IMR-90 (cell line): Measurements from ENCODE around the gene MSL3. TPM values are rescaled to one million over a fixed set of nuclear protein-coding genes. Genes with fewer than 3 reads are reported as not detected.

Experiments
- ATAC-seq: fragments of 200-7000 bp; cut with Tn5 transposase; 2 replicates; pipeline ENCODE4 v1.9.1; 2020; ENCODE audit warnings: low read depth, mild to moderate bottlenecking, moderate library complexity
- BruUV-seq: library from RNA; stranded (reverse); fragments of 400-500 nt; replicated peaks from 2 replicates; lab custom pipeline; 2021; lab: Mats Ljungman, UMichigan
- CTCF ChIA-PET: fragments of 300-600 bp; formaldehyde crosslinking; extraction: SDS; loops from one replicate; lab custom pipeline; 2021; ENCODE audit warnings: antibody characterized with exemption; lab: Yijun Ruan, JAX
- POLR2A ChIA-PET: fragments of 300-600 bp; sonication (Branson Sonifier 250); formaldehyde crosslinking; loops from one replicate; lab custom pipeline; 2022; ENCODE audit warnings: antibody characterized with exemption; ENCODE audit not compliant: unreplicated experiment; lab: Charles Lee
- DNase-seq: peaks from one replicate; pipeline ENCODE4 v3.0.0; 2013
- H2AFZ ChIP-seq: replicated peaks from 2 replicates; pipeline ENCODE3; 2013; ENCODE audit warnings: low read length, mild to moderate bottlenecking; ENCODE audit not compliant: poor library complexity
- H2AK5ac ChIP-seq: 2 replicates; pipeline ENCODE4 v1.6.1; 2013; ENCODE audit warnings: low read depth, low read length, inconsistent platforms
- H2AK9ac ChIP-seq: replicated peaks from 2 replicates; pipeline ENCODE3; 2013; ENCODE audit warnings: mild to moderate bottlenecking, low read depth, low read length, moderate library complexity; ENCODE audit not compliant: poor library complexity
- H2BK120ac ChIP-seq: 2 replicates; pipeline ENCODE4 v1.6.1; 2013; ENCODE audit warnings: low read depth, low read length, inconsistent platforms
- H2BK15ac ChIP-seq: 3 replicates; pipeline ENCODE4 v1.6.1; 2013; ENCODE audit warnings: low read depth, low read length, inconsistent platforms
- H2BK20ac ChIP-seq: 2 replicates; pipeline ENCODE4 v1.6.1; 2013; ENCODE audit warnings: low read depth, mild to moderate bottlenecking, inconsistent platforms, low read length, moderate library complexity
- H2BK5ac ChIP-seq: 2 replicates; pipeline ENCODE4 v1.6.1; 2013; ENCODE audit warnings: mild to moderate bottlenecking, low read depth, low read length, inconsistent platforms; ENCODE audit not compliant: poor library complexity, severe bottlenecking
- H3K14ac ChIP-seq: replicated peaks from 2 replicates; pipeline ENCODE4 v1.6.1; 2013; ENCODE audit warnings: low read depth, low read length, inconsistent platforms
- H3K18ac ChIP-seq: 2 replicates; pipeline ENCODE4 v1.6.1; 2013; ENCODE audit warnings: low read depth, low read length, control low read depth
- H3K23ac ChIP-seq: 2 replicates; pipeline ENCODE4 v1.6.1; 2013; ENCODE audit warnings: low read depth, low read length, inconsistent platforms
- H3K27ac ChIP-seq: 2 replicates; pipeline ENCODE4 v1.5.1; 2013; ENCODE audit warnings: mild to moderate bottlenecking, control low read depth, low read length; ENCODE audit not compliant: insufficient read depth
- H3K27me3 ChIP-seq: 2 replicates; pipeline ENCODE4 v1.6.1; 2013; ENCODE audit warnings: low read length; ENCODE audit not compliant: control insufficient read depth, insufficient read depth
- H3K36me3 ChIP-seq: 2 replicates; pipeline ENCODE4 v1.6.1; 2013; ENCODE audit warnings: low read length, mixed read lengths; ENCODE audit not compliant: control insufficient read depth, insufficient read depth
- H3K4ac ChIP-seq: 2 replicates; pipeline ENCODE4 v1.6.1; 2013; ENCODE audit warnings: low read depth, low read length, inconsistent platforms
- H3K4me1 ChIP-seq: 2 replicates; pipeline ENCODE4 v1.6.1; 2013; ENCODE audit warnings: low read length, mixed read lengths; ENCODE audit not compliant: control insufficient read depth, insufficient read depth
- H3K4me2 ChIP-seq: 2 replicates; pipeline ENCODE4 v1.6.1; 2013; ENCODE audit warnings: low read depth, mild to moderate bottlenecking, control low read depth, low read length, moderate library complexity
- H3K4me3 ChIP-seq: 2 replicates; pipeline ENCODE4 v1.5.1; 2013; ENCODE audit warnings: low read depth, mild to moderate bottlenecking, control low read depth, low read length, moderate library complexity; ENCODE audit not compliant: insufficient read depth
- H3K56ac ChIP-seq: 2 replicates; pipeline ENCODE4 v1.6.1; 2013; ENCODE audit warnings: low read length, inconsistent platforms; ENCODE audit not compliant: insufficient read depth; ENCODE audit errors: extremely low read depth
- H3K79me1 ChIP-seq, 2 experiments: 2 replicates each; pipeline ENCODE4 v1.6.1; 2013; ENCODE audit warnings: low read length in 2 of 2, inconsistent platforms in 1 of 2, low read depth in 1 of 2
- H3K9ac ChIP-seq: 2 replicates; pipeline ENCODE4 v1.6.1; 2013; ENCODE audit warnings: low read depth, low read length, control low read depth
- H3K9me1 ChIP-seq: 2 replicates; pipeline ENCODE4 v1.6.1; 2013; ENCODE audit warnings: low read length, inconsistent platforms; ENCODE audit not compliant: insufficient read depth
- H3K9me3 ChIP-seq: 2 replicates; pipeline ENCODE4 v1.6.1; 2013; ENCODE audit warnings: low read length; ENCODE audit not compliant: control insufficient read depth, insufficient read depth
- H4K20me1 ChIP-seq: 2 replicates; pipeline ENCODE4 v1.6.1; 2013; ENCODE audit warnings: low read length, inconsistent platforms; ENCODE audit not compliant: insufficient read depth
- H4K5ac ChIP-seq: 2 replicates; pipeline ENCODE4 v1.6.1; 2013; ENCODE audit warnings: mild to moderate bottlenecking, low read depth, low read length, control low read depth
- H4K8ac ChIP-seq, 2 experiments: 2 replicates each; pipeline ENCODE4 v1.6.1; 2013; ENCODE audit warnings: low read depth in 2 of 2, low read length in 2 of 2, control low read depth in 1 of 2, inconsistent platforms in 1 of 2
- H4K91ac ChIP-seq: 2 replicates; pipeline ENCODE4 v1.6.1; 2013; ENCODE audit warnings: low read depth, low read length, inconsistent platforms; ENCODE audit not compliant: insufficient read depth
- BHLHE40 ChIP-seq: fragments of 150-350 bp; IDR thresholded peaks from 2 replicates; pipeline ENCODE4 v1.6.1; 2016; ENCODE audit warnings: mild to moderate bottlenecking, low read depth, low read length
- CEBPB ChIP-seq: IDR thresholded peaks from 2 replicates; pipeline ENCODE4 v1.6.1; 2012; ENCODE audit warnings: low read depth, low read length, improper control_type of control experiment
- CHD1 ChIP-seq: IDR thresholded peaks from 2 replicates; pipeline ENCODE4 v1.6.1; 2012; ENCODE audit warnings: low read depth, low read length, improper control_type of control experiment
- ELK1 ChIP-seq: fragments of 150-350 bp; IDR thresholded peaks from 2 replicates; pipeline ENCODE4 v1.6.1; 2016; ENCODE audit warnings: low read depth, mild to moderate bottlenecking, low read length, moderate library complexity, borderline replicate concordance
- FOS ChIP-seq: fragments of 150-350 bp; IDR thresholded peaks from 2 replicates; pipeline ENCODE4 v1.6.1; 2016; ENCODE audit warnings: low read depth, low read length
- MAFK ChIP-seq: IDR thresholded peaks from 2 replicates; pipeline ENCODE4 v1.6.1; 2012; ENCODE audit warnings: low read depth, low read length, improper control_type of control experiment
- MAZ ChIP-seq: IDR thresholded peaks from 2 replicates; pipeline ENCODE4 v1.6.1; 2012; ENCODE audit warnings: low read depth, mild to moderate bottlenecking, low read length, improper control_type of control experiment, moderate library complexity, borderline replicate concordance
- MXI1 ChIP-seq: IDR thresholded peaks from 2 replicates; pipeline ENCODE4 v1.6.1; 2012; ENCODE audit warnings: low read depth, mild to moderate bottlenecking, low read length, moderate library complexity, borderline replicate concordance
- NFE2L2 ChIP-seq: fragments of 150-350 bp; IDR thresholded peaks from 2 replicates; pipeline ENCODE4 v1.6.1; 2016; ENCODE audit warnings: low read depth, mild to moderate bottlenecking, low read length
- POLR2A ChIP-seq: IDR thresholded peaks from 2 replicates; pipeline ENCODE4 v1.6.1; 2012; ENCODE audit warnings: mild to moderate bottlenecking, low read depth, low read length
- RAD21 ChIP-seq: IDR thresholded peaks from 2 replicates; pipeline ENCODE4 v1.6.1; 2012; ENCODE audit warnings: low read length, improper control_type of control experiment
- RCOR1 ChIP-seq: IDR thresholded peaks from 2 replicates; pipeline ENCODE4 v1.6.1; 2012; ENCODE audit warnings: mild to moderate bottlenecking, low read length, improper control_type of control experiment; ENCODE audit not compliant: insufficient replicate concordance
- RFX5 ChIP-seq: IDR thresholded peaks from 2 replicates; pipeline ENCODE4 v1.8.0; 2012; ENCODE audit warnings: low read depth, mild to moderate bottlenecking, low read length, moderate library complexity
- SMC3 ChIP-seq: fragments of 150-350 bp; IDR thresholded peaks from 2 replicates; pipeline ENCODE4 v1.6.1; 2016; ENCODE audit warnings: low read depth, mild to moderate bottlenecking, antibody characterized with exemption, low read length, moderate library complexity
- WGBS, 2 experiments: methylation state at CpG; one replicate each; pipeline versions ENCODE4 v1.1.5 to v1.1.7; 2013; ENCODE audit warnings: missing lambda C conversion rate in 2 of 2; ENCODE audit not compliant: insufficient read length in 1 of 2; ENCODE audit errors: extremely low coverage in 2 of 2; 5-methylcytosine and 5-hydroxymethylcytosine counted together
- dilution Hi-C: fragments of 300-500 bp; cut with HindIII; formaldehyde crosslinking; loops from one replicate; pipeline ENCODE4 v1.14.3; 2018; ENCODE audit warnings: low sequenced_read_pairs; ENCODE audit not compliant: unreplicated experiment
- in situ Hi-C: fragments of 300-500 bp; cut with MboI; formaldehyde crosslinking; loops from 3 replicates; pipeline ENCODE4 v1.14.3; 2019; ENCODE audit warnings: low sequenced_read_pairs, inconsistent platforms, mixed read lengths
- intact Hi-C: fragments of 100-400 bp; cut with micrococcal nuclease; formaldehyde crosslinking; loops from 2 replicates; pipeline ENCODE4 v1.10.0; 2022
- polyA plus RNA-seq, 3 experiments: library from polyadenylated mRNA; depleted of rRNA; stranded (reverse); fragments of >200 nt; gene quantifications; 2 replicates each; pipeline ENCODE4 v1.2.3, GENCODE V29; 2012; ENCODE audit warnings: low replicate concordance in 1 of 3
- total RNA-seq: library from RNA; depleted of rRNA; stranded (reverse); fragments of >200 nt; gene quantifications from 2 replicates; pipeline ENCODE4 v1.2.3, GENCODE V29; 2012
- TF ChIP-seq, protein P1 (sequence below): fragments of 150-350 bp; IDR thresholded peaks from 2 replicates; pipeline ENCODE4 v1.6.1; 2017; ENCODE audit warnings: mild to moderate bottlenecking, antibody characterized with exemption, low read length, low read depth
- TF ChIP-seq, protein P2 (sequence below): conservative IDR thresholded peaks from 2 replicates; pipeline ENCODE4 v1.5.1; 2012; ENCODE audit warnings: mild to moderate bottlenecking, low read depth, low read length, improper control_type of control experiment

Gene MSL3
- total and polyA plus RNA-seq, 2 of the 4 experiments (the other 2 are of a cell fraction): 19.6 to 21.3 TPM

GRCh38 chrX:11722304-11722703 lies 35.7 kb upstream of the MSL3 start:
- H3K9ac ChIP-seq: no peak overlapping the region
- POLR2A ChIA-PET: no interaction called here
- no TSS peak for BruUV-seq
- H3K4ac ChIP-seq: no peak overlapping the region
- H3K9me1 ChIP-seq: no peaks in the 10 kb centered on the region
- H3K79me1 ChIP-seq: no peaks in the 10 kb centered on the region
- H4K20me1 ChIP-seq: no peaks in the 10 kb centered on the region
- WGBS, 2 experiments: 59% methylated on average over 3 of the region's 5 CpGs; no CpG with 5 or more reads in 1 of the 2 experiments
- no peak overlapping the region for H3K4me3 ChIP-seq
- H3K14ac ChIP-seq: no peak overlapping the region
- no peak overlapping the region for H2BK15ac ChIP-seq
- H2AK5ac ChIP-seq: no peak overlapping the region
- H3K36me3 ChIP-seq: no peaks in the 10 kb centered on the region
- no peak overlapping the region for H4K5ac ChIP-seq
- CTCF ChIA-PET: no interaction called here
- no peak overlapping the region for H3K23ac ChIP-seq
- H3K9me3 ChIP-seq: no peaks in the 10 kb centered on the region
- H3K4me2 ChIP-seq: no peak overlapping the region
- no peak overlapping the region for H4K8ac ChIP-seq
- ATAC-seq (no peak), DNase-seq (no peak)
- intact Hi-C loops (loop anchor here (5.0 kb wide), 1 partner anchor 50 kb away; no protein-coding TSS in a partner anchor), dilution Hi-C loops (no loop called here), in situ Hi-C loops (loop anchor here (5.0 kb wide), 1 partner anchor 190 kb away; no protein-coding TSS in a partner anchor)
- no peak overlapping the region for H4K91ac ChIP-seq
- no peak overlapping the region for H3K56ac ChIP-seq
- H2AK9ac ChIP-seq: no peak overlapping the region
- H2AFZ ChIP-seq: no peak overlapping the region
- no peak overlapping the region for H2BK20ac ChIP-seq
- no peaks in the 10 kb centered on the region; the same call in 1 of the 2 replicates for H3K27me3 ChIP-seq
- H3K27ac ChIP-seq: no peak overlapping the region
- no peak overlapping the region for H2BK5ac ChIP-seq
- H2BK120ac ChIP-seq: no peak overlapping the region
- no peak overlapping the region for H3K18ac ChIP-seq
- no peaks in the 10 kb centered on the region for H3K4me1 ChIP-seq
- TF ChIP-seq BHLHE40 (no peak), CEBPB (no peak), MXI1 (no peak), RAD21 (no peak), FOS (no peak), SMC3 (no peak), NFE2L2 (no peak), RCOR1 (no peak), MAZ (no peak), CHD1 (no peak), POLR2A (no peak), ELK1 (no peak), RFX5 (no peak), MAFK (no peak)
- TF ChIP-seq, protein P1, sequence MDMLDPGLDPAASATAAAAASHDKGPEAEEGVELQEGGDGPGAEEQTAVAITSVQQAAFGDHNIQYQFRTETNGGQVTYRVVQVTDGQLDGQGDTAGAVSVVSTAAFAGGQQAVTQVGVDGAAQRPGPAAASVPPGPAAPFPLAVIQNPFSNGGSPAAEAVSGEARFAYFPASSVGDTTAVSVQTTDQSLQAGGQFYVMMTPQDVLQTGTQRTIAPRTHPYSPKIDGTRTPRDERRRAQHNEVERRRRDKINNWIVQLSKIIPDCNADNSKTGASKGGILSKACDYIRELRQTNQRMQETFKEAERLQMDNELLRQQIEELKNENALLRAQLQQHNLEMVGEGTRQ: no peak
- TF ChIP-seq, protein P2, sequence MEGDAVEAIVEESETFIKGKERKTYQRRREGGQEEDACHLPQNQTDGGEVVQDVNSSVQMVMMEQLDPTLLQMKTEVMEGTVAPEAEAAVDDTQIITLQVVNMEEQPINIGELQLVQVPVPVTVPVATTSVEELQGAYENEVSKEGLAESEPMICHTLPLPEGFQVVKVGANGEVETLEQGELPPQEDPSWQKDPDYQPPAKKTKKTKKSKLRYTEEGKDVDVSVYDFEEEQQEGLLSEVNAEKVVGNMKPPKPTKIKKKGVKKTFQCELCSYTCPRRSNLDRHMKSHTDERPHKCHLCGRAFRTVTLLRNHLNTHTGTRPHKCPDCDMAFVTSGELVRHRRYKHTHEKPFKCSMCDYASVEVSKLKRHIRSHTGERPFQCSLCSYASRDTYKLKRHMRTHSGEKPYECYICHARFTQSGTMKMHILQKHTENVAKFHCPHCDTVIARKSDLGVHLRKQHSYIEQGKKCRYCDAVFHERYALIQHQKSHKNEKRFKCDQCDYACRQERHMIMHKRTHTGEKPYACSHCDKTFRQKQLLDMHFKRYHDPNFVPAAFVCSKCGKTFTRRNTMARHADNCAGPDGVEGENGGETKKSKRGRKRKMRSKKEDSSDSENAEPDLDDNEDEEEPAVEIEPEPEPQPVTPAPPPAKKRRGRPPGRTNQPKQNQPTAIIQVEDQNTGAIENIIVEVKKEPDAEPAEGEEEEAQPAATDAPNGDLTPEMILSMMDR: no peak
